Measurements from ENCODE around the gene TSPAN10. TPM values are rescaled to one million over a fixed set of nuclear protein-coding genes. Genes with fewer than 3 reads are reported as not detected.

Gene TSPAN10
- total and polyA plus RNA-seq, 2 of the 13 experiments (the other 11 are each of a cell fraction or from before 2014, with no cell fraction given) = 0.54 to 0.75 TPM

GRCh38 chr17:81655378-81656117 lies 18.6 kb downstream of the TSPAN10 start (continued):
- TF ChIP-seq RERE (CRISPR knock-in tag; IDR thresholded peaks at IDR 0.05; ENCODE audit: low read depth) = no peak
- no peak for TF ChIP-seq U2AF1 (optimal IDR thresholded peaks at IDR 0.05; ENCODE audit: low read depth, low read length)
- no peak for TF ChIP-seq CEBPZ (IDR thresholded peaks at IDR 0.05; ENCODE audit: low read length)
- TF ChIP-seq ZFY (CRISPR knock-in tag; IDR thresholded peaks at IDR 0.05) = peak; percentile 26; the same call in 1 of the 2 replicates
- TF ChIP-seq ASH2L (IDR thresholded peaks at IDR 0.05; ENCODE audit: insufficient read length, low read depth, low read length) = peak; percentile 38
- peak; percentile 73; the same call in 1 of the 2 replicates for TF ChIP-seq ZNF510 (CRISPR knock-in tag; IDR thresholded peaks at IDR 0.05; ENCODE audit: low read depth)
- TF ChIP-seq ZNF7 (CRISPR knock-in tag; IDR thresholded peaks at IDR 0.05) = no peak
- no peak for TF ChIP-seq ZNF629 (CRISPR knock-in tag; conservative IDR thresholded peaks at IDR 0.05)
- no peak for TF ChIP-seq ZSCAN12 (CRISPR knock-in tag; IDR thresholded peaks at IDR 0.05)
- no peak for TF ChIP-seq POLR2G (IDR thresholded peaks at IDR 0.05; ENCODE audit: low read depth, low read length)
- no peak for TF ChIP-seq ZSCAN22 (CRISPR knock-in tag; IDR thresholded peaks at IDR 0.05)
- peak; percentile 93 for TF ChIP-seq MIXL1 (CRISPR knock-in tag; IDR thresholded peaks at IDR 0.05)
- TF ChIP-seq CREBL2 (CRISPR knock-in tag; IDR thresholded peaks at IDR 0.05; ENCODE audit: borderline replicate concordance) = no peak
- TF ChIP-seq ONECUT2 (CRISPR knock-in tag; IDR thresholded peaks at IDR 0.05) = no peak
- TF ChIP-seq MNT (IDR thresholded peaks at IDR 0.05) = peak; percentile 16; the same call in 1 of the 2 replicates
- TF ChIP-seq SRSF4 (IDR thresholded peaks at IDR 0.05; ENCODE audit: low read depth, low read length, poor library complexity, severe bottlenecking) = no peak
- TF ChIP-seq ZSCAN25 (CRISPR knock-in tag; IDR thresholded peaks at IDR 0.05) = peak; percentile 95
- TF ChIP-seq GATAD1 (CRISPR knock-in tag; IDR thresholded peaks at IDR 0.05) = 0 out of 2 replicates have a peak, but pooled peaks have one; percentile 23
- TF ChIP-seq SAP130 (CRISPR knock-in tag; IDR thresholded peaks at IDR 0.05; ENCODE audit: low read depth) = peak; percentile 67
- TF ChIP-seq KDM3A (CRISPR knock-in tag; IDR thresholded peaks at IDR 0.05; ENCODE audit: low read depth) = 0 out of 2 replicates have a peak, but pooled peaks have one; percentile 40

All from HepG2 (cell line).